GM12801 (cell line): ENCODE data around the gene ATP5ME.

ENCODE experiments used
- TF ChIP-seq, protein P1 (sequence below): IDR thresholded peaks from one replicate; pipeline ENCODE4 v1.5.1; 2011; ENCODE audit warnings: control low read depth; ENCODE audit not compliant: insufficient read length; ENCODE audit errors: extremely low read depth

Gene ATP5ME

DNA sequence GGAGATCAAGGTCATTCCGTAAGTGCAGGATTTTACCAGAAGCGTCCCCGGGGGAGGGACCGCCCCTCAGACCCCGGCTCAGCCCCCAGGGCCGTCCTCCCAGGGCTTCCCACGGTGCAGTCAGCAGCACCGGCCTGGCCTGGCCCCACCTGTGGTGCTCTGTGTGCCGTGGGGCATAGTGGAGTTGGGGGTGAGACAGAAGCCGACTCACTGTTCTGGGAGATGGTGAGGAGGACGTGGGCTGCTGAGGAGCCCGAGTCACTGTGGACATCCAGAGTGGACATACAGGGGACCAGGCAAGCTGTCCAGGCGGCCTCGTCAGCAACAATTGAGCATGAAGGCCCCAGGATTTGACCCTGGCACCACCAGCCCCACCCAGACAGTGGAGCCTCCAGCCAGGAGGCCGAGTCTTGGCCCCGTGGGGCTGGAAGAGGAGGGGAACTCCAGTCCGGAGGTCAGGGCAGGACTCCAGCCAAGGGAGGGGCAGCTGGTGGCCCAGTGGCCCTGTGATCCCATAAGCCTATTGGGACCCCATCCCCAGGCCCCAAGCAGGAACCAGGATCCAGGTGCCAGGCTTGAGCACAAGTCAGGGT lies 19.1 kb downstream of the ATP5ME start:
- TF ChIP-seq, protein P1, sequence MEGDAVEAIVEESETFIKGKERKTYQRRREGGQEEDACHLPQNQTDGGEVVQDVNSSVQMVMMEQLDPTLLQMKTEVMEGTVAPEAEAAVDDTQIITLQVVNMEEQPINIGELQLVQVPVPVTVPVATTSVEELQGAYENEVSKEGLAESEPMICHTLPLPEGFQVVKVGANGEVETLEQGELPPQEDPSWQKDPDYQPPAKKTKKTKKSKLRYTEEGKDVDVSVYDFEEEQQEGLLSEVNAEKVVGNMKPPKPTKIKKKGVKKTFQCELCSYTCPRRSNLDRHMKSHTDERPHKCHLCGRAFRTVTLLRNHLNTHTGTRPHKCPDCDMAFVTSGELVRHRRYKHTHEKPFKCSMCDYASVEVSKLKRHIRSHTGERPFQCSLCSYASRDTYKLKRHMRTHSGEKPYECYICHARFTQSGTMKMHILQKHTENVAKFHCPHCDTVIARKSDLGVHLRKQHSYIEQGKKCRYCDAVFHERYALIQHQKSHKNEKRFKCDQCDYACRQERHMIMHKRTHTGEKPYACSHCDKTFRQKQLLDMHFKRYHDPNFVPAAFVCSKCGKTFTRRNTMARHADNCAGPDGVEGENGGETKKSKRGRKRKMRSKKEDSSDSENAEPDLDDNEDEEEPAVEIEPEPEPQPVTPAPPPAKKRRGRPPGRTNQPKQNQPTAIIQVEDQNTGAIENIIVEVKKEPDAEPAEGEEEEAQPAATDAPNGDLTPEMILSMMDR = no peak

DNA sequence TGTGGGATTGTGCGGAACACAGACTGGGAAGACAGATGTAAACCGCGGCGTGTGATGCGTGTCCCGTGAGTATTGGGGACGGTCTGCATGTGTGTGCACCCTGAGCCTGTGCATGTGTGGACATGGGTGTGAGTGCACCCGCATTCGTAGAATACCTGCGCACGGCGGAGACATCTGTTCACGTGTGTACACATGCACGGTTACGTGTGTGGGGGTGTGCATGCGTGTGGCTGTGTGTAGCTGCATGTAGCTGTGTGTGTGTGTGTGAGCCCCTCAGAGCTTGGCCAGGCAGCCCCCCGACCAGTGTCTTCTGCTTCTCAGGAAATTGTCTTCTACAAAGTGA lies 19.6 kb downstream of the ATP5ME start:
- TF ChIP-seq, protein P1 = no peak

DNA sequence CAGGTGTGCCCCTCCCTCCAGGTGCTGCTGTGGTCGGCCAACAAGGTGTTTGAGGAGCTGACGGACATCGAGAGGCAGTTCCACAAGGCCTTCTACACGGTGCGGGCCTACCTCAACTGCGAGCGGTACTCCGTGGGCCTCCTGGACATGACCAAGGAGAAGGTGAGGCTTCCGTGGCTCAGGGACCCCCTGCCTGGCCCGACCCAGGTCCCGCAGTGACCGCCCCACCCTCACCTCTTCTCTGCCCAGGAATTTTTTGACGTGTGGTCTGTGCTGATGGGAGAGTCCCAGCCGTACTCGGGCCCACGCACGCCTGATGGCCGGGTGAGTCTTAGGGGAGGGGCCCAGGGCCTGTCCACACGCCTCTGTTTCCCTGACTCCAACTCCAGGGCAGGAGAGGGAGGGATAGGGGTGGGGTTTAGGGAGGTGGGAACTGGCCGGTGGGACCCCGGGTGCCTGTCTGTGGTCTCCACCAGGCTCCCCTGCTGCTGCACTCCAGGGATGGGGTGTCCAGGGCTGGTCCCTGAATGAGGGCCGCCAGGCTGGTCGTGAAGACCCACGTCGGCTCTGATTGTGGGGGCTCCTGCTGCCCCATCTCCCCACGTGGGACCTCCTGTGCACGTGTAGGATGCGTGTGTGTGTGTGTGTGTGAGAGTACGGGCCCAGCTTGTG lies 20.1 kb downstream of the ATP5ME start:
- TF ChIP-seq, protein P1 = no peak

DNA sequence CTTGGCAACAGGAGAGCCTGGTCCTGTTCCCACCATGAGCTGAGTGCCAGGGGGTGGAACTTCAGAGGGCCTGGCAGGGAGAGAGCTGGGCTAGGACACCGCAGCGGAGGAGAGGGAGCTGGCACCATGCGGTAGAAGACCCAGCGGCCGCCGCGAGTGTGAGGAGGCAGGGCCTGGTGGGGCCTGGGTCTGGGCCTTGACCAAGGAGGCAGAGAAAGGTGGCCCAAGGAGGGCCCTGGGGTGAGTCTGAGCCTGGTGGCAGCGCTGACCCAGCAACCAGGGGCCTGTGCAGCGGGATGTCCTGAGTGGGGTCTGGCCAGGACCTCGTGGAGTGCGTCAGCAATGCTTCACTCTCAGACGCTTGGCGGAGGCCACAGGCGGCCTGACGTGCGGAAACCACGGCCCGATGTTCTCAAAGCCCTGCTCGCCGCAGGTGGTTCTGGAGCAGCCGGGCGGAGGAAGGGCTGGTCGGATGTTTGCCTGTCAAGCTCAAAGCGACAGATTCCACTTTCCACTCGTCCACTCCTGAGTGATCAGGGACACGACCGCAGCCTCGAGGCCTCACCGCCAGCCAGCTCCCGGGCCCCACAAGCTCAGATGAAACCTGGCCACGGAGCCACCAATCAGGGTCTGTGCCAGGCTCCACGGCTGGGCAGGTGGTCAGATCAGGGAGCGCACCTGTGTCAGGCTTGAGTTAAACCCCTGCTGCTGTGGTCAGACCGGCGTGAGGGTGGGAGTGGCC lies 20.8 kb downstream of the ATP5ME start:
- TF ChIP-seq, protein P1 = no peak

DNA sequence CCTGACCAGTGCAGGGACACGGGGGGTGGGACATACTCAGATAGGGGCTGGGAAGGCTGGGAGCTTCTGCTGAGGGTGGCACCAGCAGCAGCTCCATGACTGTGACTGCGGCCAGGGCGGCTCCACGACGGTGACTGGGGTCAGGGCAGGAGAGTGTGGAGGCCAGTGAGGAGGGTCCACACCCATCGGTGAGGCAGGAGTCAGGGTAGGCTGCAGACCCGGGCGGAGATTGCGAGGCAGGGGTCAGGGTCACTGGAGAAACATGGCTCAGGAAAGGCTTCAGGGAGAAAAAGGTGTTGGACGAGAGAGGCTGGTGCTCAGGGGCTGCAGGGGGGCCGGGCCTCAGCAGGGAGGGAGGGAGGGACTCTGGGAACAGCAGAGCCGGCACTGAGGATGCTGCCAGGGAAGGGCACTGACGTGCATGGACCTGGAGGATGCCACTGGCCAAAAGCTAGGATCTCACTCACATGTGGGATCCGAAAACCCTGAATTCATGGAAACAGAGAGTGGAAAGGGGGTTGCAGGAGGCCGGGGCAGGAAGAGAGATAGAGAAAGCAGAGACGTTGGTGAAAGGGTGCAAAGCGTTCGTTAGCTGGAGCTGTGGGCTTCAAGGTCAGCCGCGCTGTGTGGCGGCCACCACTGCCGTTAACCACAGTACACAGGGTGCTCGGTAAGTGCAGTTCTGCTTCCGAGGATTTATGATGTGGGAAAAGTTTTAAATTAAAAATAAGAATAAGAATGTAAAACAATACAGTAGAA lies 22.0 kb downstream of the ATP5ME start:
- TF ChIP-seq, protein P1 = no peak

DNA sequence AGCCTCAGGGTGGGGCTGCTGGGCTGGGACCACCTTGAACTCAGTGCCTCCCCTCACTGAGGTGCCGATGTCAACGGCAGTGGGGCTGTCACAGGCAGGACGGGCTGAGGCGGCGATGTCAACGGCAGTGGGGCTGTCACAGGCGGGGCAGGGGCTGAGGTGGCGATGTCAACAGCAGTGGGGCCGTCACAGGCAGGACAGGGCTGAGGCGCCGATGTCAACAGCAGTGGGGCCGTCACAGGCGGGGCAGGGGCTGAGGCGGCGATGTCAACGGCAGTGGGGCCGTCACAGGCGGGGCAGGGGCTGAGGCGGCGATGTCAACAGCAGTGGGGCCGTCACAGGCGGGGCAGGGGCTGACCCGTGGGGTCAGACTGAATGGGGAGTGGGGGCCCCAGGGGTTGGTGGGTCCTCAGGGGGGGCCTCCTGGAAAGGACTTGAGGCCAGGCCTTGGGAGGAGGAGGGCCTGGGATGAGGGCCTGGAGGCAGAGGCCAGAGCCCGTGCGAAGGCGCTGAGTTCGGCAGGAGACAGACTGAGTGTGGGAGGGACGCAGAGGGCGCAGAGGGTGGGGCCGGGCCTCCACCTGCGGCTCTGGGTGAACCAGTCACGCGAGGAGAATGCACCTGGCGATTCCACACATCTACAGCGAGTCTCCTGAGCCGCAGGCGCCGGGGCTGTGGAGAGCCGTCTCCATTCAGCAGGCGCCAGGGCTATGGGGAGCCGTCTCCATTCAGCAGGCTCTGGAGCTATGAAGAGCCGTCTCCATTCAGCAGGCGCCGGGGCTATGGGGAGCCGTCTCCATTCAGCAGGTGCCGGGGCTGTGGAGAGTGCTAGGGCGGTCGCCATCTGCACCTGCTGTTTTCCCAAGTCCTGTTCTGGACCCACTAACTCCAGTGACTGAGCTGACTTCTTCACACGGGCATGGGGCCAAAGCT lies 22.9 kb downstream of the ATP5ME start:
- TF ChIP-seq, protein P1 = no peak
